GM12878 (cell line): ENCODE results near the gene B4GALT1. TPM values are rescaled to one million over a fixed set of nuclear protein-coding genes. Genes with fewer than 3 reads are reported as not detected.
A peak's percentile ranks its signal among the peaks of the same experiment; 100 is the strongest.

Source experiments
- ATAC-seq: fragments of 200-7000 bp; cut with Tn5 transposase; 3 replicates; pipeline ENCODE4 v1.9.1; 2020; ENCODE audit warnings: mild to moderate bottlenecking, moderate library complexity
- BruUV-seq: library from RNA; stranded (reverse); fragments of 400-500 nt; replicated peaks from 2 replicates; lab custom pipeline; 2021; lab: Mats Ljungman, UMichigan
- CTCF ChIA-PET: fragments of 300-600 bp; sonication (Branson Sonifier 250); formaldehyde crosslinking; extraction: SDS; loops from one replicate; lab custom pipeline; 2021; ENCODE audit warnings: inconsistent platforms; lab: Yijun Ruan, JAX
- POLR2A ChIA-PET: fragments of 350-600 bp; formaldehyde crosslinking; extraction: SDS; loops from one replicate; lab custom pipeline; 2021; ENCODE audit warnings: inconsistent platforms; lab: Charles Lee
- RAD21 ChIA-PET: fragments of 300-600 bp; sonication (Branson Sonifier 250); formaldehyde crosslinking; loops from one replicate; lab custom pipeline; 2023; ENCODE audit warnings: antibody characterized with exemption; ENCODE audit not compliant: unreplicated experiment; lab: Charles Lee
- SMC1A ChIA-PET: fragments of 300-600 bp; sonication (Branson Sonifier 250); formaldehyde crosslinking; loops from one replicate; lab custom pipeline; 2023; ENCODE audit not compliant: unreplicated experiment, uncharacterized antibody; lab: Charles Lee
- DNase-seq: peaks from one replicate; pipeline ENCODE4 v3.0.0-alpha.2; 2011; ENCODE audit warnings: low read depth, low spot score
- FAIRE-seq: peaks from 3 replicates; lab custom pipeline; 2011; peaks lifted over from hg19 to GRCh38; lab: Jason Lieb, UNC
- H2AFZ ChIP-seq: 2 replicates; pipeline ENCODE4 v1.6.0; 2011; ENCODE audit warnings: low read depth, low read length, control low read depth; ENCODE audit not compliant: control insufficient read depth
- H3K27ac ChIP-seq: 2 replicates; pipeline ENCODE4 v1.5.1; 2011; ENCODE audit warnings: control low read depth; ENCODE audit not compliant: control insufficient read depth, insufficient read depth
- H3K27me3 ChIP-seq, 2 experiments: replicated peaks in 1 of 2; 2 replicates each; pipeline versions ENCODE4 v1.6.0 to v1.6.1; 2011; ENCODE audit warnings: low read length in 1 of 2; ENCODE audit not compliant: control insufficient read depth in 2 of 2, insufficient read depth in 2 of 2
- H3K36me3 ChIP-seq, 2 experiments: 2 replicates each; pipeline ENCODE4 v1.5.1; 2011; ENCODE audit warnings: low read length in 1 of 2; ENCODE audit not compliant: control insufficient read depth in 2 of 2, insufficient read depth in 2 of 2
- H3K4me1 ChIP-seq: 2 replicates; pipeline ENCODE4 v1.6.1; 2011; ENCODE audit warnings: mild to moderate bottlenecking, low read length, moderate library complexity, mixed read lengths; ENCODE audit not compliant: control insufficient read depth, insufficient read depth
- H3K4me2 ChIP-seq: 2 replicates; pipeline ENCODE4 v1.6.0; 2011; ENCODE audit warnings: control low read depth; ENCODE audit not compliant: control insufficient read depth, insufficient read depth
- H3K4me3 ChIP-seq: fragments of 200-600 bp; sonication (generic); 2 replicates; pipeline ENCODE4 v1.5.1; 2016
- H3K79me2 ChIP-seq: 2 replicates; pipeline ENCODE4 v1.6.0; 2011; ENCODE audit warnings: low read length; ENCODE audit not compliant: control insufficient read depth, insufficient read depth
- H3K9ac ChIP-seq: 2 replicates; pipeline ENCODE4 v1.8.0; 2011; ENCODE audit warnings: low read length, control low read depth, mixed read lengths; ENCODE audit not compliant: control insufficient read depth, insufficient read depth
- H3K9me3 ChIP-seq: replicated peaks from 3 replicates; pipeline ENCODE4 v1.5.1; 2011; ENCODE audit warnings: mild to moderate bottlenecking, low read length; ENCODE audit not compliant: control insufficient read depth, insufficient read depth
- H4K20me1 ChIP-seq: 2 replicates; pipeline ENCODE4 v1.6.0; 2011; ENCODE audit not compliant: control insufficient read depth, insufficient read depth
- CBFB ChIP-seq: IDR thresholded peaks from 2 replicates; pipeline ENCODE4 v1.6.1; 2016; ENCODE audit warnings: antibody characterized with exemption, low read depth
- CEBPB ChIP-seq, 2 experiments: fragments of 150-350 bp in 1 of 2; IDR thresholded peaks; 2 replicates each; pipeline ENCODE4 v1.6.1; 2012 to 2014; ENCODE audit warnings: low read depth in 2 of 2, low read length in 2 of 2, borderline replicate concordance in 1 of 2, inconsistent platforms in 1 of 2
- CUX1 ChIP-seq: IDR thresholded peaks from 2 replicates; pipeline ENCODE4 v1.6.1; 2012; ENCODE audit warnings: improper control_type of control experiment, low read depth, low read length; ENCODE audit not compliant: insufficient replicate concordance
- E2F8 ChIP-seq: fragments of 450-650 bp; IDR thresholded peaks from 2 replicates; pipeline ENCODE4 v1.6.1; 2018; ENCODE audit warnings: mild to moderate bottlenecking, low read depth, moderate library complexity; ENCODE audit not compliant: partially characterized antibody
- FOXM1 ChIP-seq: IDR thresholded peaks from 2 replicates; pipeline ENCODE4 v1.6.1; 2012; ENCODE audit warnings: low read depth, mild to moderate bottlenecking, inconsistent platforms, low read length, moderate library complexity
- IRF3 ChIP-seq: fragments of 450-650 bp; IDR thresholded peaks from 2 replicates; pipeline ENCODE4 v1.6.1; 2014; ENCODE audit warnings: mild to moderate bottlenecking
- LARP7 ChIP-seq: fragments of 450-650 bp; IDR thresholded peaks from 2 replicates; pipeline ENCODE4 v1.6.1; 2017; ENCODE audit warnings: mild to moderate bottlenecking
- NKRF ChIP-seq: fragments of 450-650 bp; conservative IDR thresholded peaks from 2 replicates; pipeline ENCODE4 v1.6.1; 2017; ENCODE audit warnings: mild to moderate bottlenecking, moderate library complexity
- POLR2AphosphoS5 ChIP-seq: IDR thresholded peaks from 2 replicates; pipeline ENCODE4 v1.6.1; 2011; ENCODE audit warnings: mild to moderate bottlenecking, low read length, inconsistent platforms
- RFX5 ChIP-seq: IDR thresholded peaks from 2 replicates; pipeline ENCODE4 v1.6.1; 2011; ENCODE audit warnings: low read depth, low read length, improper control_type of control experiment
- WRNIP1 ChIP-seq: IDR thresholded peaks from 2 replicates; pipeline ENCODE4 v1.6.1; 2011; ENCODE audit warnings: low read depth, low read length, improper control_type of control experiment, borderline replicate concordance
- ZNF207 ChIP-seq: fragments of 450-650 bp; IDR thresholded peaks from 2 replicates; pipeline ENCODE4 v1.6.1; 2014; ENCODE audit warnings: antibody characterized with exemption, mild to moderate bottlenecking, borderline replicate concordance
- WGBS: methylation state at CpG from one replicate; pipeline ENCODE4 v1.1.6; 2016; ENCODE audit warnings: low lambda C conversion rate; ENCODE audit not compliant: insufficient replicate concordance, insufficient coverage; ENCODE audit errors: missing lambda C conversion rate; 5-methylcytosine and 5-hydroxymethylcytosine counted together
- in situ Hi-C: fragments of 300-500 bp; cut with MboI; formaldehyde crosslinking; loops from 9 replicates; pipeline ENCODE4 v1.14.3; 2018; ENCODE audit warnings: mixed read lengths
- intact Hi-C: fragments of 100-400 bp; cut with micrococcal nuclease; formaldehyde crosslinking; loops from one replicate; pipeline ENCODE4 v1.14.2; 2022; ENCODE audit not compliant: unreplicated experiment
- polyA plus RNA-seq, 11 experiments: library from polyadenylated mRNA; depleted of rRNA in 4 of 11; unstranded in 6 of 11; stranded (reverse) in 5 of 11; fragments of >200 nt; fragmentation: Nextera tagmentation in 4 of 11; fragmentation: Illumina TruSeq in 1 of 11; extraction: Ambion mirVana in 4 of 11; extraction: Trizol in 1 of 11; gene quantifications; 1 replicate in 1 of 11; 2 replicates in 10 of 11; pipeline versions ENCODE4 v1.2.1 to v1.2.3, GENCODE V29; 2011 to 2016; ENCODE audit warnings: inconsistent platforms in 2 of 11, missing spikeins in 2 of 11, low read depth in 1 of 11
- total RNA-seq, 4 experiments: library from RNA; depleted of rRNA in 3 of 4; stranded (reverse); fragments of >200 nt in 3 of 4; fragmentation: Illumina TruSeq in 1 of 4; extraction: Trizol in 1 of 4; gene quantifications; 2 replicates each; pipeline versions ENCODE4 v1.2.1 to v1.2.3, GENCODE V29; 2013 to 2021

Gene B4GALT1
- total and polyA plus RNA-seq, 10 of the 15 experiments (the other 5 are each of a cell fraction or from before 2014, with no cell fraction given): 12.7 to 79.0 (median 41.0) TPM

GRCh38 chr9:33117796-33118195 lies 49.3 kb downstream of the B4GALT1 start:
- RAD21 ChIA-PET: interaction anchor here (1.2 kb wide), 1 partner anchor 50 kb away, joined by 3 read pairs; no protein-coding TSS in a partner anchor
- H2AFZ ChIP-seq: no peak overlapping the region
- in situ Hi-C loops: no loop called here
- H3K36me3 ChIP-seq: peaks cover 4 to 33% of the 10 kb centered on the region in 2 experiments
- BruUV-seq: no TSS peak
- CTCF ChIA-PET: interaction anchor here (0.7 to 2.0 kb wide), 4 partner anchors 53 to 108 kb away, joined by 3 to 5 read pairs (median 3); no protein-coding TSS in a partner anchor
- ATAC-seq: no peak; the same call in 2 of the 3 replicates
- H4K20me1 ChIP-seq: 0 out of 2 replicates have a peak, but pooled peaks cover 2% of the 10 kb centered on the region
- no peak for DNase-seq
- FAIRE-seq: no peak
- H3K4me2 ChIP-seq: no peak overlapping the region
- no peaks in the 10 kb centered on the region for H3K27me3 ChIP-seq
- 0 out of 2 replicates have a peak overlapping the region, but pooled peaks have one; percentile 5 for H3K27ac ChIP-seq
- H3K9me3 ChIP-seq: no peaks in the 10 kb centered on the region
- intact Hi-C loops: loop anchor here (5.0 kb wide), 1 partner anchor 35 kb away; no protein-coding TSS in a partner anchor
- SMC1A ChIA-PET: interaction anchor here (1.3 to 2.0 kb wide), 4 partner anchors 8 to 108 kb away, joined by 3 to 8 read pairs (median 6); no protein-coding TSS in a partner anchor
- H3K79me2 ChIP-seq: peaks cover 9% of the 10 kb centered on the region
- H3K4me3 ChIP-seq: no peak overlapping the region
- no peak overlapping the region for H3K9ac ChIP-seq
- WGBS: 61% methylated on average over 4 of the region's 4 CpGs
- POLR2A ChIA-PET: no interaction called here
- H3K4me1 ChIP-seq: peaks cover 13% of the 10 kb centered on the region
- TF ChIP-seq ZNF207: no peak
- TF ChIP-seq CUX1: no peak
- TF ChIP-seq LARP7: no peak
- TF ChIP-seq WRNIP1: no peak
- no peak for TF ChIP-seq CBFB
- no peak for TF ChIP-seq NKRF
- no peak for TF ChIP-seq POLR2AphosphoS5
- no peak for TF ChIP-seq RFX5
- TF ChIP-seq FOXM1: no peak
- TF ChIP-seq E2F8: no peak
- TF ChIP-seq CEBPB (IDR thresholded peaks at IDR 0.05; ENCODE audit: borderline replicate concordance in 1 of 2, low read depth in 2 of 2, low read length in 2 of 2): no peak
- TF ChIP-seq IRF3: no peak
